GM18511 (cell line): ENCODE measurements around the gene FBXO17.
"Not testable (repeated sequence)": the region's sequence is repeated elsewhere in the genome, so short reads cannot be mapped to it uniquely, and the experiment has no call there.

Experiments
- ATAC-seq: cut with Tn5 transposase; IDR thresholded peaks from one replicate; pipeline ENCODE4 v1.9.1; 2021; ENCODE audit warnings: mild to moderate bottlenecking, moderate library complexity; ENCODE audit not compliant: unreplicated experiment

FBXO17 gene

DNA sequence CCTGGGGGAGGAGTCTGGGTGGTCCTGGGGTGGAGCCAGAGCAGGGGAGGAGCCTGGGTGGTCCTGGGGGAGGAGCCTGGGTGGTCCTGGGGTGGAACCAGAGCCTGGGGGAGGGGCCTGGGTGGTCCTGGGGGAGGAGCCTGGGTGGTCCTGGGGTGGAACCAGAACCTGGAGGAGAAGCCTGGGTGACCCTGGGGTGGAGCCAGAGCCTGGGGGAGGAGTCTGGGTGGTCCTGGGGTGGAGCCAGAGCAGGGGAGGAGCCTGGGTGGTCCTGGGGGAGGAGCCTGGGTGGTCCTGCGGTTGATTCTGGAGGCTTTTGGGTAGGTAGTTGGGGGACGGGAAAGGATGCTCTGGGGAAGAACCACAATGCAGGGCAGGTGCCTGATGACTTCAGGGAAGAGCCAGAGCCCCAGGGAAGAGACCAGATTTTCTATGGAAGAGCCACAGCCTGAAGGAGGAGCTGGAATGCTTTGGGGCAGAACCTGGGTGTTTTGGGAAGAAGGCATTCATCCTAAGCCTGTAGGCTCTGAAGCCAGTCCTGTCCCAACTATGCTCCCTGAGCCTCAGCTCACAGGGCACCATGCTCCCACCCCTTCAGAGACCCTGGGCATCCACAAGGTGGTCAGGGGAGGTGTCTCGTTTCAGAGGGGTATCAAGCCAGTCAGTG lies 29.8 kb downstream of the FBXO17 start:
- no peak for ATAC-seq

DNA sequence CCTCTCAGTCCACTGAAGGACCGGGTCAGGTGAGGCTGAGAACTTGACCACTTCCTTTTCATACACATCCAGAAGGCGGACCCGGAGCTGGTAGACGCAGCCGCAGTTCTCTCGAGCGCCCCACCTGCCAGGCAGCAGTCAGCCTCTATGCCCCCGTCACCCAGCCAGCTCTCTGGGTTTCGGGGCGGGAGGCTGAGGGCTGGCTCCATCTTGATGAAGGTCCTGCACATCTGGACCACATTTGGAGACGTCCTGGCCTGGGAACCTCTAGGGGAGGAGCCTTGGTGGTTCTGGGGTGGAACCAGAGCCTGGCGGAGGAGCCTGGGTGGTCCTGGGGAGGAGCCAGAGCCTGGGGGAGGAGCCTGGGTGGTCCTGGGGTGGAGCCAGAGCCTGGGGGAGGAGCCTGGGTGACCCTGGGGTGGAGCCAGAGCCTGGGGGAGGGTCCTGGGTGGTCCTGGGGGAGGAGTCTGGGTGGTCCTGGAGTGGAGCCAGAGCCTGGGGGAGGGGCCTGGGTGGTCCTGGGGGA lies 30.5 kb downstream of the FBXO17 start:
- no peak for ATAC-seq

DNA sequence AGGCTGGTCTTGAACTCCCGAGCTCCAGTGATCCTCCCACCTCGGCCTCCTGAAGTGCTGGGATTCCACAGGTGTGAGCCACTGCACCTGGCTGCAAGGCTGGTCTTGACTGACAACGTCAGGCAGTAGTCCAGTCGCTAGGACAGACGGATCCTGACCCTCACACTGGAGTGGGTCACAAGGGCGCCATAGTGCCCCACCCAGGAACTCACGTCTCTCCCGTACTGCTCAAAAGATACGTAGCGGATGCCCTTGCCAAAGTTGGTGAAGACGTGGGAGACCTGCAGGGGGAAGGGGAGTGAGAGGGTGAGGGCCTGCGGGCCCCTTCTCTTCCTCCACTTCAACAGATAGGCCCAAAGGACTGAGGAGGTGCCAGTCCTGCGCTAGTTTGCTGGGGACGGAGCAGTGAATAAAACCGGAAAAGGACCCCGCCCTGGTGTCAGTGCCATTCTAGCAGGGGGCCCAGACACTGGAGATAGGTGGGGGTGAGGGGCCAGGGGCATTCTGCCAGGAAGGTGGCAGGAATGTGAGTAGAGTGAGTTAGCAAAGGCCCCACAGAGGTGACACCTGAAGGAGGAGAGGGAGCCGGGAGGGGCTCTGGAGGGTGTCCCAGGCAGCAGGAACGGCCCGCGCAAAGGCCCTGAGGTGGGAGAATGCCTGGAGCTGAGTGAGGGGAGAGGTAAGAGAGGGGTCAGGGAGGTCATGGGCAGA lies 32.9 kb downstream of the FBXO17 start:
- no peak for ATAC-seq

DNA sequence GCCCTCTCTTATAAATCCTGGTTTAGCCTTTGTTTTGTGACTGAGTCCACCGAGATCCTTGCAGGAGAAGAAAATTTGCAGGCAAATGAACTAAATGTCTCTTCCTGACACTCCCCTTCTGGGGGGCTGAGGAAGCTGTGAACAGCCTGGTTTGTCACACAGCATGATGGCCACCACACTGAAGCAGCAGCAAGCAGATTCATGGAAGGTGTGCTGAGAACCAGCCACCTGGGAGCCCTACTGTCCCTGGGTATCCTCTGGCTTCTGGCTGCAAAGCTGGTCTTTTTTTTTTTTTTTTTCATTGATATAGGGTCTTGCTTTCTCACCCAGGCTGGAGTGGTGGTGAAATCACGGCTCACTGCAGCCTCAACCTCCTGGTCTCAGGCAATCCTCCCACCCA lies 33.6 kb downstream of the FBXO17 start:
- no peak for ATAC-seq

- ATAC-seq = not testable (repeated sequence)
Measured at GRCh38 chr19:38941466-38941865, 34.1 kb downstream of the FBXO17 start.

GRCh38 chr19:38939957-38940356 lies 35.6 kb downstream of the FBXO17 start:
- no peak for ATAC-seq

DNA sequence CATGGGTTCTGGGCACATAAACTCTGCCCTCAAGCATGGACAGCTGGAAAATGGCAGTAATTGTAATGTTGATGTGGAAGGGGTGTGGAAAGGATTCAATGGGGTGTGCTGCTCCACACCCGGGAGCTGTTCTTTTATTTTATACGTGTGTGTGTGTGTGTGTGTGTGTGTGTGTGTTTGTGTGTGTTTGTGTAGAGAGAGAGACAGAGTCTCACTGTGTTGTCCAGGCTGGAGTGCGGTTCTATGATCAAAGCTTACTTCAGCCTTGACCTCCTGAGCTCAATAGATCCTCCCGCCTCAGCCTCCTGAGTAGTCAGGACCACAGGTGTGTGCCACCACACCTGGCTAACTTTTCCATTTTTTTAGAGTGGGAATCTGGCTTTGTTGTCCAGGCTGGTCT lies 42.0 kb downstream of the FBXO17 start:
- no peak for ATAC-seq

DNA sequence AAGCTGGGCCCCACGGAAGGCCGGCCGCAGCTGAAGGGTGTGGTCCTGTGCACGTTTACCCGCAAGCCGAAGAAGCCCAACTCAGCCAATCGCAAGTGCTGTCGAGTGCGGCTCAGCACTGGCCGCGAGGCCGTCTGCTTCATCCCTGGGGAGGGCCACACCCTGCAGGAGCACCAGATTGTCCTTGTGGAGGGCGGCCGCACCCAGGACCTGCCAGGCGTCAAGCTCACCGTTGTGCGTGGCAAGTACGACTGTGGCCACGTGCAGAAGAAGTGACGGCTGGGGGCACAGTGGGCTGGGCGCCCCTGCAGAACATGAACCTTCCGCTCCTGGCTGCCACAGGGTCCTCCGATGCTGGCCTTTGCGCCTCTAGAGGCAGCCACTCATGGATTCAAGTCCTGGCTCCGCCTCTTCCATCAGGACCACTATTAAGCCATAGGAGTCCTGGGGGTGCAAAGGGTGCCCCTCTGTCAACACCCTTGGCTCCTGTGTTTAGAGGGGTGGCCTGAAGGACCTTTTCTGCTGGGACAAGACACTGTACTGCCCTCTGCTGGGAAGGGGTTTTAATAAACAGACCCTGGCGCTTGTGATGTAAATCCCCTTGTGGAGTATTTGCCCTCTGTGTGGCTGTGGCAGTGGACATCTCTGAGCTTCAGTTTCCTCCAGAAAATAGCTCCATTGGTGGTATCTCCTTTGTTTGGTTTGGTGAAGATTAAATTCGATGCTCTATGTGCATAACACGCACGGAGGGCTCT lies 42.9 kb downstream of the FBXO17 start:
- no peak for ATAC-seq

- no peak for ATAC-seq
Measured at GRCh38 chr19:38931521-38931793, 44.1 kb downstream of the FBXO17 start.

DNA sequence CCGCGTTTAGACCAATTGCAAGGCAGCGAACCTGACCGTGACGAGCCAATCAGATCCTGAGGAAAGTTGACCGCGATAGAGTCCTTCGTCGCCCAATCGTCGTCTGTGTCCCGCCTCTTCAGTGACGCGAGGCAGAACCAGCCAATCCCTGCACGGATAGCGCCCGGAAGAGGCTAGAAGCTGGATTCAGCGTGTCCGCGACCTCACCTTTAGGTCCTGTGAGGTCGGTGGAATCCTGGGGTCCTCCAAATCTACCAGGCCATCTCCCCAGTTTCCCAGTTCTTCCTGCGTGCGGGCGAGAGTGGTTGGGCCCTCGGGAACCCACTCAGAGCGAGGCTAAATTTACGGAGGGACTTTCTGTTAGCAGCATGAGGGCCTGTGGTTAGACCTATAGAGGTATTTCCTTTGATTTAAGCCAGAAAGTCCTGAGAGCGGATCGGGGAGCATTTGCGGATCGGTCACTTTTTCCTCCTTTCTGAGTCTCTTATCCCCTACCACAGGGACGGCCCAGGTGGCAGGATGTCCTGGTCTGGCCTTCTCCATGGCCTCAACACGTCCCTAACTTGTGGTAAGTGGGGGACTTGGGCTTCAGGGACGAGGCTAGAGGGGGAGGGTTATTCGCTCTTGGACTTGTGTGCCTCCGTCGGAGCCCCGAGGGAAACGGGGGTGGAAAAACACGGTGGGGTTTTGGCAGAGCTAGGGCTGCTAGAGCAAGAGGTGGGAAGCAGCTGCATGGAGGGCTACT lies 44.6 kb downstream of the FBXO17 start, which contains the start of gene MRPS12:
TSS of gene MRPS12 (plus strand) at position 169 of the 745 bp plus-strand sequence. CDS start at position 520, 351 bp downstream.
- peak; percentile 93 for ATAC-seq

DNA sequence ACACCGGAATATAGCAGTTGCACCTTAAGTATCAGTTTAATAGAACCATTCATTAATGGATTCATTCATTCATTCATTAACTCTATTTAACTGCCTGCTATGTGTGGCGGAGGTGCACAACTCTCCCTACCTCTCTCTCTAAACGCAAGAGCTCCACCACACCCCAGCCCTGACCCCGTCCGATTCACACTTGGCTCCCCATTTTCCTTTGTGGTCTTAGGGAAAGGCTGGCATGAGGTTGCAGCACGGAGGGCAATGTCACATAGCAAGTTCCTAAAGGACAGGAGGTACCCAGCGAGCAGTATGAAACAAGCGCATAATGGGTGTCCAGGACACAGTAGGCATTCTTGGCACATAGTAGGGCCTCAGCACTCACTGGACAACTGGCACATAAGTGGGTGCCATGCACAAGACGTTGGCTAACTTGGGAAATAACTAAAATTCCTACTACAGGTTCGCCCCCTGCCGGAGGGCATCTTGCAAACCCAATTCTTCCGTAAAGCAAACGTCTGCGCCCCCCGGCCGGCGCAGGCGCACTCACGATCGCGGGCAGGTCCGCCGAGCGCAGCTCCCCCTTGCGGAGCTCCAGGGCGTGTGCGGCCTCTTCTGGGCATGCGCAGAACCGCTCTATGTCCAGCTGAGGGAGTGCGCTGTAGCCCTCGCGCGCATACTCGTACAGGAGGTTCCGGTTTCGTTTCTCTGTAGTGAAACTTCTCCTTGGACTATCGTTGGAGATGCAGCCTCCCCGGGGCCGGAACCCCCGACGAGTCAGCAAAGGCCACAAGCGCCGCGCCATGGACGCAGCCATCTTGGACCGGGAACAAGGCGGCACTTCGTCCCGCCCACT lies 45.4 kb downstream of the FBXO17 start, which contains the start of gene SARS2:
TSS of gene SARS2 (minus strand) at position 835 of the 847 bp plus-strand sequence. CDS start at position 808, 27 bp downstream.
- ATAC-seq = peak; percentile 75

DNA sequence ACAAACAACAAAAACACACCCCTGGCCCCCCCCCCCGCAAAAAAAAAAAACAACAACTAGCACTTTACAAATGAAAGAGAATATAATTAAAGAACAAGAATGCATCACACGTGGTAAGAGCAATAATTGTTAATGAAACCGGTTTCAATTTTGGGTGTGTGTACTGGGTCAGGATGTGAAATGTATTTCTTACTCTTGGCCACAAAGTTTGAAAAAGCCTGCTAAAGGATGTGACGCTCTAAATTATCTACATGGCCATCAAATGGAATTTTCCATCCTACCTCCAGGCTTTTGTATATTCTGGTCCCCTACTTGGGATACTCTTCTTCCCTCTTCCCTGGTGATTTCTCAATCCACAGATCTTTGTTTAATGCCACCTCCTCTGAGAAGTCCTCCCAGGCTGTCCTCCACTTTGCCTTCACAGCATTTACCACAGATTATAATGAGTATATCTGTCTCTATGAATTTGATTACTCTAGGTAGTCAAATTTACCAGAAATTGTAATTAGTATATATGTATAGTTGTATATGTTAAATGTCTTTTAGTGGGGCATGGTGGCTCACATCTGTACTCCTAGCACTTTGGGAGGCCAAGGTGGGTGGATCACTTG lies 47.0 kb downstream of the FBXO17 start:
- no peak for ATAC-seq

DNA sequence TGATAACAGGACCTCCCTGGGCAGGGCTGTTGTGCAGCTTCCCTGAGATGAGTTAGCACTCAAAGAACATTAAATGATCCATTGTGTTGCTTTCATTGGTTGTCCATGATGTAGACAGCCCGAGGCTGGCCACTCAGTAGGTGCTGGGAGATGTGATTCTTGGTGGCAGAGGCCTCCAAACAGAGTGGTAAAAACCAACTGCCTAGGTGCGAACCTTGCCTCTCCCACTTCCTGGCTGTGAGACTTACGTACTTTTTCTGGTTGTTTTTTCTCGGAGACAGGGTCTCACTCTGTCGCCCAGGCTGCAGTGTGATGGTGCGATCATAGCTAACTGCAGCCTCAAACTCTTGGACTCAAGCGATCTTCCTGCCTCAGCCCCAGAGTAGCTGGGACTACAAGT lies 51.2 kb downstream of the FBXO17 start:
- no peak for ATAC-seq

DNA sequence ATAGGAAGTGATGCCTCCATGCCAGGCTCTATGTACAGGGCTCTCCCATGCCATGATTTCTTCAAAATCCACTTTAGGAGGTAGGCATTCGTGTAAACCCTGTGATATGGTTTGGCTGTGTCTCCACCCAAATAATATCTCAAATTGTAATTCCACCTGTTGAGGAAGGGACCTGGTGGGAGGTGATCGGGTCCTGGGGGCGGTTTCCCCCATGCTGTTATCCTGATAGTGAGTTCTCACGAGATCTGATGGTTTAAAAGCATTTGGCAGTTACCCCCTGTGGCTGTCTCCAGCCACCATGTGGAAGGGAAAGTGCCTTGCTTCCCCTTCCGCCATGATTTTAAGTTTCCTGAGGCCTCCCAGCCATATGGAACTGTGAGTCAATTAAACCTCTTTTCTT lies 53.1 kb downstream of the FBXO17 start:
- ATAC-seq = no peak

GRCh38 chr19:38921420-38922274 lies 53.9 kb downstream of the FBXO17 start:
- ATAC-seq = no peak

DNA sequence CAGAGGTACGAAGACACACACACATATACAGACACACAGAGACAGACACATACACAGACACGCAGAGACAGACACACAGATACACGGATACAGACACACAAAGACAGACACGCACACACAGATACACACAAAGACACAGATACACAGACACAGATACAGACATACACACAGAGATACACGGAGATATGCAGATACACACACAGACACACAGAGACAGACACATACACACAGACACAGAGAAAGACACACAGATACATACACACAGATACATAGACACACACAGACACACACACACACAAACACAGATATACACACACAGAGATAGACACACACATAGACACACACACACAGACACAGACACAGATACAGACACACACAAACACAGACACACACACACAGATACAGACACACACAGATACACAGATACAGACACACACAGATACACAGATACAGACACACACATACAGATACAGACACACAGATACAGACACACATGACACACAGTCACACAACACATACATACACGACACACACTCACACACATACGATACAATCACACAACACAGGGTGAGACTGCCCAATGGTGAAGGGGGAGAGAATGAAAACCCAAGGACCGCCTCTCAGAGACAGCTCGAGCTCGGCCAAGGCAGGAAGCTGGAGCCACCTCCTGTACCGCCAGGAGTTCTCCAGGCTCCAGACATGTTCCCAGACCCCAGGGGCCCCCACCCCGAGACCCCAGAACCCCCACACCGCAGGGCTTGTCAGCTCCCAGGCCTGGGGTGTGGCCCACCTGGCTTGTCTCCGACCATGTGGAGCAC lies 54.7 kb downstream of the FBXO17 start:
- ATAC-seq = no peak

DNA sequence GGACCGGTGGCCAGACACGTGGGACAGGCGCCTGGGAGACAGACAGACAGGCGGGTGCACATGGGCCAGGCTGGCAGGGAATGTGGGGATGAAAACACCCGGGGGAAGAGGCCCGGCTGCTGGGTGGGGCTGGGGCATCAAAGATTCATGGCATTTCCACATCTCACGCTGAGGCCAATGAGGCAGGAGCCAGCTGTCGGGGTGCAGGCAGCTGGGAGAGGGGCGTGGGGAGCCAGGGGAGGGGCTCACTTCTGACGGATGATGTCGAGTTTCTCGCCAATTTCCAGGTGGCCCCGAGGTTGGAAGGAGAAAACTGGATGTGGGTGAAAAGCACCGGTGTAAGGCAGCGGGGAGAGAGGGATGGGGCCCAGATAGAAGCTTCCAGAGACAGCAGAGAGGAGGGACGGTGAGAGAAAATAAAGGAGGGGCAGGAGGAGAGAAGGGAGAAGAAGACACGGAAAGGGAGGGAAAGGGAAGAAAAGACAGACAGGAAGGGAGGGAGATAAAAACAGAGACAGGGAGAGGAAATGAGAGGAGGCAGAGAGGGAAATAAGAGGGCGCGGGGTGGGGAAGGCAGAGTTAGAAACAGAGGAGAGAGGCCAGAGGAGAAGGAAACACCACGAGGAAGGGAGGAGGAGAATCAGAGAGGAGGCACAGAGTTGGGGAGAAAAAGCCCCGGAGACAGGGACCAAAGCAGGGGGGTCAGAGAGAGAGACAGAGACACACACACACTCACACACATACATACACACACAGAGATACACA lies 55.5 kb downstream of the FBXO17 start:
- no peak for ATAC-seq
